GM04504 (cell line): ENCODE data around the gene CACNG6.

ENCODE experiments used
- DNase-seq: peaks from one replicate; pipeline ENCODE4 v3.0.0-alpha.2; 2012; ENCODE audit warnings: low read depth

Gene CACNG6

GRCh38 chr19:53969366-53969765 is 22.1 kb upstream of the CACNG6 start:
- DNase-seq = no peak

DNA sequence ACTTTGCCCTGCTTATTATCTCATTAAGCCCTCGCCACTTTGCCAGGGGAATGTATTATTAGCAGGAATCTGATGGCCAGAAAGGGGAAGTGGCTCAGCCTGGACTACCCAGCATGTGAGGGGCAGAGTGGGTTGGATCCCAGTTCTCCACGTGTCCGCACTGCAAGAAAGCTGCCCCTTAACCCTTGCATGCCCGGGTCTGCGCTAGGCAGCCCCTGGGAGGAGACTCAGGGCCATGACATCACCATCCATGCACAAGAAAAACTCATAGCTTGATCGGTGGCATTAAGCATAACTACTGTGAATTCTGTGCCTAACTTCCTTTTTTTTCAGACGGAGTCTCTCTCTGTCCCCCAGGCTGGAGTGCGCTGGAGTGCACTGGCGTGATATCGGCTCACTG is 19.8 kb upstream of the CACNG6 start:
- DNase-seq = no peak

DNA sequence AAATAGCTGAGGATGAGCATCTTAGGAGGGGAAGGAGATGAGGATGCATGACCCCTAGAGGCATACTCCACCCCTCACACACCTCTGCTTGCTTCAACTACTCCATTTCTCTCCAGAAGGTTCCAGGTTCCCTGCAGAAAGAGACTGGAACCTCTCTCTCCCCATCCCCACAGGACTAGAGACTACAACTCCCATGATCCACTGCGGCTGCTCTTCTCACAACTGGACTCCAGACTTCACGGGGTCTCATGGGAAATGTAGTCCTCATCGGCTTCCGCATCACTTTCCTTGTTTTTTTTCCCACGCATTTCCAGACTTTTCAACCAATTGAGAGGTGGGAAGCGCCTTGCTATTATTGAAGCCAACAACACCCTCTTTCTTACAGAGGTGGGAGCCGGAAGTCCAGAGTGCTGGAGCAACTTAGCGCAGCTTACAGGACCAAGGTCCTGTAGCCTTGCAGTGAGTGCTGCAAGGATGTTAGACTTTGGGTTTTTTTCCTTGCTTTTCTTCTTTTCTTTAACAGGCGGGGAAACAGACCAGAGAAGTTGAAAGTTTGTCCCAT is 13.9 kb upstream of the CACNG6 start:
- DNase-seq = peak; percentile 50

- peak; percentile 32 for DNase-seq
Measured at GRCh38 chr19:53977991-53978731, 13.3 kb upstream of the CACNG6 start.

DNA sequence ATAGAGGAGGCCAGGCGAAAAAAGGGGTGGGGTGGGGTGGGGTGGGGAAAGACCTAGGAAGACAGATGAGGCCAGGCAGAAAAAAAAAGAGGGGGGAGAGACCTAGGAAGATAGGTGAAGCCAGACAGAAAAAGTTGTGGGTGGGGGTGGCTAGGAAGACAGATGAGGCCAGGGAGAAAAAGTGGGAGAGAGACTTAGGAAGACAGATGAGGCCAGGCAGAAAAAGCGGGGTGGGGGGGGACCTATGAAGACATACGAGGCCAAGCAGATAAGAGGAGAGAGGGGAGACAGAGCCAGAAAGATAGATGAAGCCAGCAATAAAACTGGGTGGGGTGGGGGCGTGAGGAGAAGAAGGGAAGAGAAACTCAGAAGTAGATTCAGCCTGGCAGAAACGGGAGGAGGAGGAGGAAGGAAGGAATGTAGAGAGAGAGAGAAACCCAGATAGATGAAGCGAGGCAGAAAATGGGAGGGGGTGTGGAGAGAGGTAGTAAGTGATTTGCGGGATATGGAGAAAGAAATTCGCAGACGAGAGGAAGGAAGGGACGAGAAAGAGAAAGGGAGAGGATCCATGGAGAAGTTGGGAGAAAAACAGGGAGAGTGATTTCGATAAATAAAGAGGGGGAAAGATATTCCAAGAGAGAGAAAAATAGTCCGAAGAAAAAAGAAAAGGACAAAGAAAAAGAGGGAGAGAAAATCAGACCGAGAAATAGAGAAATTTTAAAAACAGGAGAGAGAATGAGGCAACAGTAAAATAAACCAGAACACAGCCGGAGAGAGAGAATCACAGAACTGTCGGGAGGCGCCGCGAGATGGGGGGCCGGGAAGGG is 12.2 kb upstream of the CACNG6 start:
- no peak for DNase-seq

- DNase-seq = no peak
Measured at GRCh38 chr19:53980539-53981375, 10.7 kb upstream of the CACNG6 start.

- no peak for DNase-seq
Measured at GRCh38 chr19:53981376-53981951, 10.0 kb upstream of the CACNG6 start.

- DNase-seq = no peak
Measured at GRCh38 chr19:53982001-53982451, 9.4 kb upstream of the CACNG6 start.

GRCh38 chr19:53982611-53983010 is 8.8 kb upstream of the CACNG6 start:
- DNase-seq = no peak

DNA sequence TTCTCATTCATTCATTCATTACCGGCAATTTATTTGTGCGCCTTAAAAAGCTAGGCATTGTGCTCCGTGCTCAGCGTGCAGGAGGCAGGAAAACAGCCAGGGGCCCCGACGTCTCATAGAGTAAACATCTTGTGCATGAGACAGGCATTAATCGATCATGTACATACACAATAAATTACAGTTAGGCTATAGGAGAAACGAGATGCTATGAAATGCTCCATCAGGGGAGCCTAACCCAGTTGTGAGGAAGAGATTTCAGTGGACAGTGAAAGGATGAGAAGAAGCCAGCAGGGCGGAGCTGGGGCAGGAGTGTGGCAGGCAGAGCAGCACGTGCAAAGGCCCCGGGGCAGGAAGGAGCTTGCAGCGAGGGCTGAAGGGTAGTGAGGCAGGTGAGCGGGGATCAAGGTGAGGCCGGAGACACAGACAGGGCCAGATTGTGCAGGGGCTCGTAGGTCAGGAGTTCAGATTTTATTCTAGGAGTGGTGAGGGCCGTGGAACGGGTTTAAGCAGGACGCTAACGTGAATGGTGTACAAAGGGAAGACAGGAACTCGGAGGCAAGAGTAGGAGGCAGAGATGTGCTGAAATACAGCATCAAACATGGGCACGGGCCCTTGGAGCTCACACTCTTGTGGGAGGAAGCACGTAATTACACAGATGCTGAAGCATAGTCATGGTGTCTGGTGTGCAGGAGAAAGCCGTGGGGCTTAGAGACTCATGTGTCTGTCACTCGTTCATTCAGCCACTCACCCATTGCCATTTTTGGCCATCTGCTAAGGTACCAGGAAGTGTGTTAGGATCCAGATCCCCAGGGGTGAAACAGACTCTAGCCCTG is 7.8 kb upstream of the CACNG6 start:
- no peak for DNase-seq

DNA sequence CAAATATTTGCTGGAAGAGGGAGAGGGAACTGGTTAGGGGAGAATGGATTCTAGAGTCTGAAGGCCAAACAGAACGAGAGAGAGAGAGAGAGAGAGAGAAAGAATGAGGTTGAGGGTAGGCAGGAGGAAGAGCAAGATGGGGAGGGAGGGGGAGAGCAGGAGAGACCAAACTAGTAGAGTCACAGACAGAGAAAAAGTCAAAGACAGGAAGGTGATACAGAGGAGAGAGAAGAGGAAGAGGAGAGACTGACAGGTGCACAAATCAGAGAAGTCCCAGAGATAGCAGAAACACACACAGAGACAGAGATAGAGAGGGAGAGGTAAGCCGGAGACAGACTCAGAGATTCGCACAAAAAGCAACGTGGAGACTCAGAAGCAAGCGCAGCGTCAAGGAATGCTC is 5.6 kb upstream of the CACNG6 start:
- DNase-seq = no peak

GRCh38 chr19:53988981-53989380 is 2.5 kb upstream of the CACNG6 start:
- no peak for DNase-seq

GRCh38 chr19:53989600-53990533 is 1.6 kb upstream of the CACNG6 start:
- DNase-seq = no peak

DNA sequence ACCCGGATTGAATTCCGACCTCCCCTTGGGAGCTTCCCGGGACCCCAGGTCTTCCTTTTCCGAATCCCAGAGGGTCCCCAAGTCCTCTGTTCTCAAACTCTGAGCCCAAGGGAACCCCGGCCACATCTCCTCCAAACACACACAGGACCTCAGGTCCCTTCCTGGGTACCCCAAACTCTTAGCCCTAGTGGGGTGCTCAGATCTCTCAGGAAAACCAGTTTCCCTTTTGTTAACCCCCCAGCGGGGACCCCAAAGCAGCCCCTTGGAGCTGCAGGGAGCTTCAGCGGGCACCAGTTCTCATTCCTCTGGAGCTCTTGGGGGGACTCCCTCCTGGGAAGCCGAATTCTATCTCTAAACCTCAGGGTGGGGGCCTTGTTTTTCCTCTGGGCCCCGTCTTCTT is 774 bp downstream of the CACNG6 start:
- DNase-seq = no peak

DNA sequence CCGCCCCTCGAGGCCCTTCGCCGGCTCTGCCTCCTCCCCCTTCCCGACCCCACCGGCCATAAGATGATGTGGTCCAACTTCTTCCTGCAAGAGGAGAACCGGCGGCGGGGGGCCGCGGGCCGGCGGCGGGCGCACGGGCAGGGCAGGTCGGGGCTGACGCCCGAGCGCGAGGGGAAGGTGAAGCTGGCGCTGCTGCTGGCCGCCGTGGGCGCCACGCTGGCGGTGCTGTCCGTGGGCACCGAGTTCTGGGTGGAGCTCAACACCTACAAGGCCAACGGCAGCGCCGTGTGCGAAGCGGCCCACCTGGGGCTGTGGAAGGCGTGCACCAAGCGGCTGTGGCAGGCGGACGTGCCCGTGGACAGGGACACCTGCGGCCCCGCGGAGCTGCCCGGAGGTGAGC is 1.4 kb downstream of the CACNG6 start:
- no peak for DNase-seq

DNA sequence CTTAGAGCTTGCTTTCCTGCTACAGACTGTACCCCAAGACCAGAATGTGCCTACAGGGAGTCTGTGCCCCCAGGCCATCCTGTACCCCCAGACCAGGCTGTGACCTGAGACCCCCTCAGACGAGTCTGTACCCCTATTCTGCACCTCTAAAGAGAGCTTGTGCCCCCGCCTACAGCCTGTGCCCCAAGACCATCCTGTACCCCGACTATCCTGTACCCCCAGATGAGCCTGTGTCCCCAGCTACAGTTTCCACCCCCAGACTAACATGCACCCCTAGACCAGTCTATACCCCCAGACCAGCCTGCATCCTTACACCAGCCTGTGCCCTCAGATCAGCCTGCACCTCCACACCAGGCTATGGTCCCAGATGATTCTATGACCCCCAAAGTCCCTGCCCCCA is 2.0 kb downstream of the CACNG6 start:
- DNase-seq = no peak

DNA sequence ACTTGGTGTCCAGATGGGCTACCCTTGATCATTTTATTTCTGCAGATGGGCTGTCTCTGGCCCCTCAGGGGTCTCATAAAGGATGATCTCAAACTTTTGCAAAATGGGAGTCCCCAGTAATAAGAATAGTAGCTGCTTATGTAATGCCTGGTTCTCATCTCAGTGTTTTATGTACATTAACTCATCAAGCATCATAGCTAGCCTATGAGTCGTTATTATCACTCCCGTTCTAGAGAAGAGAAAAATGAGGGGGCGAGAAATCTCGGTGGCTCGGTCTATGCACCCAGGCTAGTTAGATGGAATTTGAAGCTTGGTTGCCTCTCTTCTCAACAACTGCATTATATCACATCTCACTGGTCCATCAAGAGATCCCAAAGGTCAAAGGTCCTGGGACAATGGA is 3.4 kb downstream of the CACNG6 start:
- DNase-seq = no peak

- DNase-seq = no peak
Measured at GRCh38 chr19:53998223-53998622, 6.8 kb downstream of the CACNG6 start.

GRCh38 chr19:53999694-54000093 is 8.3 kb downstream of the CACNG6 start:
- no peak for DNase-seq

- no peak for DNase-seq
Measured at GRCh38 chr19:54001496-54001895, 10.1 kb downstream of the CACNG6 start.
